Measurements from ENCODE around the gene R3HDM2. TPM values are rescaled to one million over a fixed set of nuclear protein-coding genes. Genes with fewer than 3 reads are reported as not detected.
"Not testable (repeated sequence)": the region's sequence is repeated elsewhere in the genome, so short reads cannot be mapped to it uniquely, and the experiment has no call there.

Gene R3HDM2
- total RNA-seq, 2 experiments from 2014 or later = 53.8 to 82.4 TPM

- ATAC-seq; H3K27me3 Mint-ChIP-seq; H3K4me3 Mint-ChIP-seq; DNase-seq; H3K27ac Mint-ChIP-seq; H3K9me3 Mint-ChIP-seq (ENCODE audit: low read depth): not testable (repeated sequence)
- CTCF ChIA-PET = interaction anchor here (3.9 kb wide), 1 partner anchor 27 kb away, joined by 23 read pairs; the partner anchor contains the start of gene INHBE
- Mint-ChIP-seq H3K4me1 (peaks cover 29% of the 10 kb centered on the region), H3K36me3 (peaks cover 33% of the 10 kb centered on the region)
These were observed 3.9 kb downstream of the R3HDM2 start for GRCh38 chr12:57426948-57427347.

GRCh38 chr12:57420482-57420881, 10.4 kb downstream of the R3HDM2 start:
- H3K4me3 Mint-ChIP-seq = no peak overlapping the region
- H3K36me3 Mint-ChIP-seq = peaks cover 26% of the 10 kb centered on the region
- DNase-seq = no peak
- no peaks in the 10 kb centered on the region for H3K4me1 Mint-ChIP-seq
- CTCF ChIA-PET = interaction anchor here (2.0 kb wide), 1 partner anchor 38 kb away, joined by 13 read pairs; the partner anchor contains the start of gene GLI1
- no peaks in the 10 kb centered on the region for H3K9me3 Mint-ChIP-seq (ENCODE audit: low read depth)
- no peaks in the 10 kb centered on the region for H3K27me3 Mint-ChIP-seq
- no peak overlapping the region for H3K27ac Mint-ChIP-seq
- ATAC-seq = no peak

GRCh38 chr12:57419495-57419894, 11.3 kb downstream of the R3HDM2 start:
- no peaks in the 10 kb centered on the region for H3K4me1 Mint-ChIP-seq
- no peak overlapping the region for H3K27ac Mint-ChIP-seq
- peaks cover 20% of the 10 kb centered on the region for H3K36me3 Mint-ChIP-seq

GRCh38 chr12:57418255-57418654, 12.6 kb downstream of the R3HDM2 start:
- no peaks in the 10 kb centered on the region for H3K27me3 Mint-ChIP-seq
- DNase-seq (no peak), ATAC-seq (no peak)
- peaks cover 20% of the 10 kb centered on the region for H3K36me3 Mint-ChIP-seq
- H3K9me3 Mint-ChIP-seq (ENCODE audit: low read depth) = no peaks in the 10 kb centered on the region
- H3K27ac Mint-ChIP-seq = no peak overlapping the region
- CTCF ChIA-PET = interaction anchor here (1.2 to 2.0 kb wide), 2 partner anchors 12 to 41 kb away, joined by 3 to 5 read pairs; partner anchors contain the start of gene GLI1
- no peak overlapping the region for H3K4me3 Mint-ChIP-seq
- H3K4me1 Mint-ChIP-seq = no peaks in the 10 kb centered on the region

More at GRCh38 chr12:57419495-57419894, 11.3 kb downstream of the R3HDM2 start:
- Mint-ChIP-seq H3K4me3 (no peak overlapping the region), H3K9me3 (ENCODE audit: low read depth) (no peaks in the 10 kb centered on the region), H3K27me3 (no peaks in the 10 kb centered on the region)
- ATAC-seq (no peak), DNase-seq (no peak)
- CTCF ChIA-PET = interaction anchor here (1.2 to 2.0 kb wide), 2 partner anchors 11 to 40 kb away, joined by 3 to 5 read pairs; partner anchors contain the start of gene GLI1

- H3K4me3 Mint-ChIP-seq = no peak overlapping the region
- H3K27me3 Mint-ChIP-seq = no peaks in the 10 kb centered on the region
- ATAC-seq (no peak), DNase-seq (no peak)
- H3K27ac Mint-ChIP-seq = no peak overlapping the region
- H3K4me1 Mint-ChIP-seq = no peaks in the 10 kb centered on the region
- H3K36me3 Mint-ChIP-seq = peaks cover 18% of the 10 kb centered on the region
- CTCF ChIA-PET = no interaction called here
- no peaks in the 10 kb centered on the region for H3K9me3 Mint-ChIP-seq (ENCODE audit: low read depth)
These were observed 14.5 kb downstream of the R3HDM2 start for GRCh38 chr12:57416039-57416996.

GRCh38 chr12:57415088-57415487, 15.8 kb downstream of the R3HDM2 start:
- no peaks in the 10 kb centered on the region for H3K4me1 Mint-ChIP-seq
- H3K27ac Mint-ChIP-seq = no peak overlapping the region
- H3K27me3 Mint-ChIP-seq = no peaks in the 10 kb centered on the region
- no peak for ATAC-seq
- no peak for DNase-seq
- H3K9me3 Mint-ChIP-seq (ENCODE audit: low read depth) = no peaks in the 10 kb centered on the region
- peaks cover 15% of the 10 kb centered on the region for H3K36me3 Mint-ChIP-seq
- CTCF ChIA-PET = interaction anchor here (1.3 kb wide), 1 partner anchor 202 kb away, joined by 3 read pairs; no protein-coding TSS in a partner anchor
- no peak overlapping the region for H3K4me3 Mint-ChIP-seq

GRCh38 chr12:57414160-57414559, 16.7 kb downstream of the R3HDM2 start:
- H3K27me3 Mint-ChIP-seq; ATAC-seq; DNase-seq; H3K4me1 Mint-ChIP-seq; H3K4me3 Mint-ChIP-seq; CTCF ChIA-PET; H3K9me3 Mint-ChIP-seq (ENCODE audit: low read depth); H3K27ac Mint-ChIP-seq: not testable (repeated sequence)
- peaks cover 11% of the 10 kb centered on the region for H3K36me3 Mint-ChIP-seq

GRCh38 chr12:57410534-57410933, 20.3 kb downstream of the R3HDM2 start:
- H3K4me3 Mint-ChIP-seq = no peak overlapping the region
- H3K36me3 Mint-ChIP-seq = peaks cover 11% of the 10 kb centered on the region
- peaks cover 3% of the 10 kb centered on the region for H3K4me1 Mint-ChIP-seq
- ATAC-seq (no peak), DNase-seq (no peak)
- no peaks in the 10 kb centered on the region for H3K9me3 Mint-ChIP-seq (ENCODE audit: low read depth)
- no peak overlapping the region for H3K27ac Mint-ChIP-seq
- CTCF ChIA-PET = interaction anchor here (0.8 to 1.4 kb wide), 3 partner anchors 42 to 197 kb away, joined by 3 to 5 read pairs (median 3); no protein-coding TSS in a partner anchor
- no peaks in the 10 kb centered on the region for H3K27me3 Mint-ChIP-seq

GRCh38 chr12:57404966-57405640, 25.7 kb downstream of the R3HDM2 start:
- peaks cover 5% of the 10 kb centered on the region for H3K36me3 Mint-ChIP-seq
- H3K27me3 Mint-ChIP-seq = no peaks in the 10 kb centered on the region
- H3K4me1 Mint-ChIP-seq = peaks cover 3% of the 10 kb centered on the region
- CTCF ChIA-PET = interaction anchor here (1.3 kb wide), 1 partner anchor 25 kb away, joined by 5 read pairs; no protein-coding TSS in a partner anchor
- ATAC-seq (no peak), DNase-seq (no peak)
- no peak overlapping the region for H3K27ac Mint-ChIP-seq
- no peak overlapping the region for H3K4me3 Mint-ChIP-seq
- no peaks in the 10 kb centered on the region for H3K9me3 Mint-ChIP-seq (ENCODE audit: low read depth)

- DNase-seq; H3K4me3 Mint-ChIP-seq; H3K4me1 Mint-ChIP-seq; H3K9me3 Mint-ChIP-seq (ENCODE audit: low read depth); H3K27me3 Mint-ChIP-seq; H3K27ac Mint-ChIP-seq; ATAC-seq; H3K36me3 Mint-ChIP-seq: not testable (repeated sequence)
- CTCF ChIA-PET = interaction anchor here (0.9 to 1.5 kb wide), 4 partner anchors 23 to 57 kb away, joined by 3 to 4 read pairs (median 3); partner anchors contain the start of gene INHBE
These were observed 28.7 kb downstream of the R3HDM2 start for GRCh38 chr12:57402156-57402555.

- no peak for ATAC-seq
- no peak overlapping the region for H3K27ac Mint-ChIP-seq
- CTCF ChIA-PET = interaction anchor here (0.9 to 1.5 kb wide), 5 partner anchors 22 to 56 kb away, joined by 3 to 4 read pairs (median 3); partner anchors contain the start of gene INHBE
- peaks cover 3% of the 10 kb centered on the region for H3K36me3 Mint-ChIP-seq
- peaks cover 3% of the 10 kb centered on the region for H3K4me1 Mint-ChIP-seq
- no peaks in the 10 kb centered on the region for H3K27me3 Mint-ChIP-seq
- no peak overlapping the region for H3K4me3 Mint-ChIP-seq
- H3K9me3 Mint-ChIP-seq (ENCODE audit: low read depth) = no peaks in the 10 kb centered on the region
- no peak for DNase-seq
These were observed 29.7 kb downstream of the R3HDM2 start for GRCh38 chr12:57401165-57401564.

GRCh38 chr12:57399718-57400463, 31.0 kb downstream of the R3HDM2 start:
- H3K4me1 Mint-ChIP-seq; H3K27ac Mint-ChIP-seq; ATAC-seq; H3K36me3 Mint-ChIP-seq; H3K9me3 Mint-ChIP-seq (ENCODE audit: low read depth); DNase-seq; CTCF ChIA-PET; H3K4me3 Mint-ChIP-seq; H3K27me3 Mint-ChIP-seq: not testable (repeated sequence)

- H3K9me3 Mint-ChIP-seq (ENCODE audit: low read depth) = no peaks in the 10 kb centered on the region
These were observed 33.4 kb downstream of the R3HDM2 start for GRCh38 chr12:57397441-57397840.

More at GRCh38 chr12:57397441-57397840, 33.4 kb downstream of the R3HDM2 start:
- Mint-ChIP-seq H3K4me1 (no peaks in the 10 kb centered on the region), H3K27me3 (no peaks in the 10 kb centered on the region), H3K4me3 (no peak overlapping the region), H3K36me3 (peaks cover 19% of the 10 kb centered on the region), H3K27ac (no peak overlapping the region)
- no peak for DNase-seq
- CTCF ChIA-PET = no interaction called here
- ATAC-seq = no peak
